B cell (primary cell): ENCODE measurements around the gene SMPD3.

Source experiments
- CTCF ChIP-seq: fragments of 200-600 bp; IDR thresholded peaks from one replicate; pipeline ENCODE4 v1.8.0; 2022; ENCODE audit warnings: antibody characterized with exemption, mild to moderate bottlenecking
- EZH2 ChIP-seq: IDR thresholded peaks from 2 replicates; pipeline ENCODE4 v1.6.1; 2012; ENCODE audit warnings: borderline replicate concordance, low read depth, mild to moderate bottlenecking, moderate library complexity, low read length; ENCODE audit not compliant: insufficient read depth, poor library complexity, severe bottlenecking

- TF ChIP-seq EZH2 (no peak), CTCF (no peak)
Measured at GRCh38 chr16:68345351-68345810, 102.9 kb downstream of the SMPD3 start.
